Left colon (tissue), 2 donors: Measurements from ENCODE around the gene TYW5. TPM values are rescaled to one million over a fixed set of nuclear protein-coding genes. Genes with fewer than 3 reads are reported as not detected.

Experiments
- ATAC-seq: fragments of 200-7000 bp; cut with Tn5 transposase; one replicate; pipeline ENCODE4 v1.9.1; 2020; ENCODE audit warnings: mild to moderate bottlenecking, moderate library complexity
- DNase-seq, 2 donors: peaks; one replicate each; pipeline ENCODE4 v3.0.0-alpha.2; 2020
- intact Hi-C, 2 donors: fragments of 100-400 bp; cut with DNase I in 1 of 2; cut with micrococcal nuclease in 1 of 2; formaldehyde crosslinking; loops; one replicate each; pipeline versions ENCODE4 v1.11.2 to v1.14.0; 2022; cut with DNase I, micrococcal nuclease
- total RNA-seq, 2 donors: library from RNA; stranded (reverse); fragmentation: NEBNext Ultra II Directional; extraction: Animal tissue kit (Norgen Biotek cat#: 25700); gene quantifications; one replicate each; pipeline ENCODE4 v1.2.1, GENCODE V29; 2021
- donor health status: DM: no; HTN: no; CAD: no.
- donor health status: DM: yes; HTN: yes; CAD: no.

TYW5 gene
- total RNA-seq, 2 donors from 2014 or later, result 6.0 to 7.5 TPM

- intact Hi-C loops, result no loop called here
- ATAC-seq, result no peak
- no peak for DNase-seq
These were observed 71.6 kb downstream of the TYW5 start for GRCh38 chr2:199883474-199884212.

GRCh38 chr2:199882667-199883066, 72.6 kb downstream of the TYW5 start:
- intact Hi-C loops, result no loop called here
- DNase-seq (no peak), ATAC-seq (no peak)

Other genes with a start within 250 kb of the TYW5 start
- 1 to 10 TPM; 1.4 to 2.0 TPM for gene FTCDNL1, start 104.3 kb downstream of the TYW5 start, total RNA-seq
- 10 to 100 TPM; 13.8 to 14.8 TPM for gene C2orf69, start 44.2 kb downstream of the TYW5 start, total RNA-seq
- 10 to 100 TPM; 25.4 to 27.2 TPM for gene MAIP1, start 91 bp upstream of the TYW5 start, total RNA-seq